GM23248 (cell line): ENCODE results near the gene LRRC36. TPM values are rescaled to one million over a fixed set of nuclear protein-coding genes. Genes with fewer than 3 reads are reported as not detected.

Experiments
- DNase-seq: peaks from one replicate; pipeline ENCODE4 v3.0.0-alpha.2; 2015
- H2AFZ ChIP-seq: fragments of 200-600 bp; sonication (generic); 2 replicates; pipeline ENCODE4 v1.6.1; 2016; ENCODE audit warnings: antibody characterized with exemption
- H3F3A ChIP-seq: fragments of 200-600 bp; sonication (generic); 2 replicates; pipeline ENCODE4 v1.6.1; 2016; ENCODE audit warnings: mild to moderate bottlenecking, antibody characterized with exemption, mixed run types; ENCODE audit not compliant: insufficient read depth
- H3K27ac ChIP-seq: fragments of 200-600 bp; sonication (generic); 2 replicates; pipeline ENCODE4 v1.5.1; 2016; ENCODE audit warnings: mild to moderate bottlenecking
- H3K27me3 ChIP-seq: fragments of 200-600 bp; sonication (generic); replicated peaks from 2 replicates; pipeline ENCODE4 v1.6.1; 2016; ENCODE audit warnings: mild to moderate bottlenecking; ENCODE audit not compliant: insufficient read depth
- H3K36me3 ChIP-seq: fragments of 200-600 bp; sonication (generic); 2 replicates; pipeline ENCODE4 v1.6.1; 2016; ENCODE audit warnings: low read depth, mild to moderate bottlenecking
- H3K4me1 ChIP-seq: fragments of 200-600 bp; sonication (generic); 2 replicates; pipeline ENCODE4 v1.6.1; 2016; ENCODE audit warnings: mild to moderate bottlenecking; ENCODE audit not compliant: insufficient read depth
- H3K4me2 ChIP-seq: fragments of 200-600 bp; sonication (generic); one replicate; pipeline ENCODE4 v1.6.1; 2016; ENCODE audit warnings: mild to moderate bottlenecking; ENCODE audit not compliant: unreplicated experiment
- H3K4me3 ChIP-seq: fragments of 200-600 bp; sonication (generic); 2 replicates; pipeline ENCODE4 v1.5.1; 2016; ENCODE audit warnings: mild to moderate bottlenecking
- H3K79me2 ChIP-seq: fragments of 200-600 bp; sonication (generic); 2 replicates; pipeline ENCODE4 v1.6.1; 2016; ENCODE audit warnings: mild to moderate bottlenecking; ENCODE audit not compliant: insufficient read depth
- H3K9ac ChIP-seq: fragments of 200-600 bp; sonication (generic); 2 replicates; pipeline ENCODE4 v1.6.1; 2016; ENCODE audit warnings: mild to moderate bottlenecking
- H3K9me2 ChIP-seq: fragments of 200-600 bp; sonication (generic); 2 replicates; pipeline ENCODE4 v1.6.1; 2016; ENCODE audit warnings: mixed run types, mild to moderate bottlenecking, moderate library complexity; ENCODE audit not compliant: insufficient read depth
- H3K9me3 ChIP-seq: fragments of 200-600 bp; sonication (generic); one replicate; pipeline ENCODE4 v1.6.1; 2017; ENCODE audit warnings: low read depth
- H4K20me1 ChIP-seq: fragments of 200-600 bp; sonication (generic); 2 replicates; pipeline ENCODE4 v1.6.0; 2016; ENCODE audit not compliant: insufficient read depth
- EZH2 ChIP-seq: fragments of 200-600 bp; sonication (generic); IDR thresholded peaks from 2 replicates; pipeline ENCODE4 v1.6.1; 2018; ENCODE audit warnings: antibody characterized with exemption, mild to moderate bottlenecking; ENCODE audit not compliant: insufficient read depth, poor library complexity, severe bottlenecking
- EZH2phosphoT487 ChIP-seq: fragments of 200-600 bp; sonication (generic); IDR thresholded peaks from 2 replicates; pipeline ENCODE4 v1.6.1; 2018; ENCODE audit warnings: antibody characterized with exemption, moderate library complexity, mild to moderate bottlenecking, low read depth; ENCODE audit not compliant: insufficient read depth
- WGBS, 2 experiments: methylation state at CpG; one replicate each; pipeline ENCODE4 v1.1.6; 2015 to 2017; ENCODE audit warnings: low lambda C conversion rate in 2 of 2, low coverage in 1 of 2; ENCODE audit errors: missing lambda C conversion rate in 2 of 2; 5-methylcytosine and 5-hydroxymethylcytosine counted together
- in situ Hi-C: fragments of 300-500 bp; cut with MboI; formaldehyde crosslinking; loops from 2 replicates; pipeline ENCODE4 v1.15.0; 2020
- polyA plus RNA-seq: library from polyadenylated mRNA; unstranded; fragments of >200 nt; fragmentation: Nextera tagmentation; extraction: Ambion mirVana; gene quantifications from 2 replicates; pipeline ENCODE4 v1.2.1, GENCODE V29; 2016
- small RNA-seq: library from RNA; depleted of rRNA; stranded (forward); fragments of <200 nt; gene quantifications from one replicate; pipeline ENCODE3, GENCODE V24; 2014; ENCODE audit warnings: low read depth, low replicate concordance
- total RNA-seq: library from RNA; depleted of rRNA; stranded (reverse); fragments of >200 nt; shearing (Covaris generic); gene quantifications from 2 replicates; pipeline ENCODE4 v1.2.3, GENCODE V29; 2014; rRNA removed

Gene LRRC36
- total and polyA plus RNA-seq, 2 experiments from 2014 or later, result not detected

DNA sequence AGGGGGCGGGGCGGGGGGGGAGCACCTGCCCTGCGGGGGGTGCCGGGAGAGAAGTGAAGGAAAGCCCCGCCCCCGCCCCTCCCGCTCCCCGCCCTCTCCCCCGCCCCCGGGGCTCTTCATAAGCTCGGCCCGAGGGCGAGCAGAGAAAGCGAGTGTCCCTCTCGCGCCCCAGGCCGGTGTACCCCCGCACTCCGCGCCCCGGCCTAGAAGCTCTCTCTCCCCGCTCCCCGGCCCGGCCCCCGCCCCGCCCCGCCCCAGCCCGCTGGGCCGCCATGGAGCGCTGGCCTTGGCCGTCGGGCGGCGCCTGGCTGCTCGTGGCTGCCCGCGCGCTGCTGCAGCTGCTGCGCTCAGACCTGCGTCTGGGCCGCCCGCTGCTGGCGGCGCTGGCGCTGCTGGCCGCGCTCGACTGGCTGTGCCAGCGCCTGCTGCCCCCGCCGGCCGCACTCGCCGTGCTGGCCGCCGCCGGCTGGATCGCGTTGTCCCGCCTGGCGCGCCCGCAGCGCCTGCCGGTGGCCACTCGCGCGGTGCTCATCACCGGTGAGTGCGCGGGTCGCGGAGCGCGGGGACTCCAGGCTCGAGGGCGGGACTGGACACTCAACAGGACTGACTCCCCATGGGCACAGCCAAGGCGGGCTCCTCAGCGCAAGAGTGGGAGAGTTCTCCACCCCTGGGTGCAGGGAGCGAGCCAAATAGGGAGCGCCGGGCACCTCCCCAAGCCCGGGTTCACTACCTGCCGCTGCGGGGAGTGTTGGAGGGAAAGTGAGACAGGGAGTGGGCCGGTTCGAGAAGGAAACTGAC is 104.6 kb downstream of the LRRC36 start, which contains the start of gene HSD11B2:
Gene HSD11B2, plus strand, starts transcription at position 145 of the 798 bp plus-strand sequence. Its CDS starts 128 bp downstream, at position 273.
- Histone ChIP-seq H2AFZ (peak within 1 kb of the TSS; percentile 67; the same call in 1 of the 2 replicates), H3K79me2 (no peaks in the 10 kb centered on the region), H3K4me2 (peak within 1 kb of the TSS; percentile 32), H3K36me3 (no peaks in the 10 kb centered on the region), H3F3A (no peaks in the 10 kb centered on the region), H3K9me3 (no peaks in the 10 kb centered on the region), H3K27ac (no peak within 1 kb of the TSS), H3K4me3 (peak within 1 kb of the TSS; percentile 62), H3K4me1 (no peaks in the 10 kb centered on the region), H3K27me3 (no peaks in the 10 kb centered on the region; the same call in 1 of the 2 replicates), H4K20me1 (no peaks in the 10 kb centered on the region), H3K9ac (no peak within 1 kb of the TSS), H3K9me2 (no peaks in the 10 kb centered on the region)
- WGBS, 2 experiments, result 4% methylated on average over 39 to 82 of the region's 87 CpGs
- DNase-seq, result peak; percentile 85
- in situ Hi-C loops, result no loop called here
- no peak for TF ChIP-seq EZH2phosphoT487
- no peak for TF ChIP-seq EZH2

DNA sequence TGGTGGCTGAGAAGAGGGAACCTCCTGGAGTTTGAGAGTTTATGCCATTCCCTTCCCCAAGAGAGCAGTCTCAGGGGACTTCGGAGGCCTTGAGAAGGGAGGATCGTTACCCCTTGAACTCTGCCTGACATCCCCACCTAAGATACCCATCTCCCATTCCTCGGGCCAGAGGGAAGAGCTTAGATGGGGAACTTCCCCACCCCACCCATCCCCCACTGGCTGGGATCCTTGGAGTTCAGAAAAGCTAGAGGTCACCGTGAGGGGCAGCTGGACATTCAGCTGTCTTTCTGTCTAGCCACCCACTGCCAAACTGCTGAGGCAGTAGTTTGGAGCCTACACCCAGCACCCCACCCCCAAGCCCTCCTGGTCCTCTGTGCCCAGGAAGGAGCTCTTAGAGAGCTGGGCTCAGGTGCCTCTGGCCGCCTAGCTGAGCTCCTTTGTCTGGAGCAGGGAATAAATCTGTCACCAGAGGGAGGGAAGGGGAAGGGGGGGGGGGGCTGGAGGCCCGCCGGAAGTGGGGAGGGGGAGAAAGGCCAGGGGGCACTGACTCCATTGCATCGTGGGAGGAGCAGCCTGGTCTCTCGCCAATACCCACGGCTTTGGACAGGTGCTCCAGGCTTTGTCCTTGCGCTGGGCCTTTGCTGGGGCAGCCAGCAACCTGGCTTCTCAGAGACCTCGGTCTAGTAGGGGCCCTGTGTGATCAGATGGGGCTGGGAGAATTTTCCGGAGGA is 105.3 kb downstream of the LRRC36 start:
- no peak for DNase-seq
- Histone ChIP-seq H3K9me2 (no peaks in the 10 kb centered on the region), H3K4me1 (no peaks in the 10 kb centered on the region), H3K9me3 (no peaks in the 10 kb centered on the region), H3K4me2 (peak overlapping the region; percentile 32), H3K79me2 (no peaks in the 10 kb centered on the region), H3K27ac (no peak overlapping the region), H2AFZ (no peak overlapping the region), H3K4me3 (peak overlapping the region; percentile 62), H3F3A (no peaks in the 10 kb centered on the region), H3K9ac (no peak overlapping the region), H4K20me1 (no peaks in the 10 kb centered on the region), H3K27me3 (no peaks in the 10 kb centered on the region; the same call in 1 of the 2 replicates), H3K36me3 (no peaks in the 10 kb centered on the region)
- 52 to 71% methylated on average over 7 to 13 of the region's 13 CpGs for WGBS, 2 experiments
- no peak for TF ChIP-seq EZH2phosphoT487
- TF ChIP-seq EZH2, result no peak
- in situ Hi-C loops, result no loop called here

- Histone ChIP-seq H3K9me3 (no peaks in the 10 kb centered on the region), H4K20me1 (no peaks in the 10 kb centered on the region), H3K36me3 (no peaks in the 10 kb centered on the region), H3K27ac (no peak overlapping the region), H3K27me3 (no peaks in the 10 kb centered on the region; the same call in 1 of the 2 replicates), H2AFZ (no peak overlapping the region), H3K4me3 (no peak overlapping the region), H3K9ac (no peak overlapping the region), H3K4me1 (no peaks in the 10 kb centered on the region), H3K4me2 (no peak overlapping the region), H3F3A (no peaks in the 10 kb centered on the region), H3K9me2 (no peaks in the 10 kb centered on the region), H3K79me2 (no peaks in the 10 kb centered on the region)
- in situ Hi-C loops, result no loop called here
- TF ChIP-seq EZH2phosphoT487 (no peak), EZH2 (no peak)
- DNase-seq, result no peak
- WGBS, 2 experiments, result 90 to 93% methylated on average over 5 of the region's 5 CpGs
These were observed 105.9 kb downstream of the LRRC36 start for GRCh38 chr16:67432506-67432890.

DNA sequence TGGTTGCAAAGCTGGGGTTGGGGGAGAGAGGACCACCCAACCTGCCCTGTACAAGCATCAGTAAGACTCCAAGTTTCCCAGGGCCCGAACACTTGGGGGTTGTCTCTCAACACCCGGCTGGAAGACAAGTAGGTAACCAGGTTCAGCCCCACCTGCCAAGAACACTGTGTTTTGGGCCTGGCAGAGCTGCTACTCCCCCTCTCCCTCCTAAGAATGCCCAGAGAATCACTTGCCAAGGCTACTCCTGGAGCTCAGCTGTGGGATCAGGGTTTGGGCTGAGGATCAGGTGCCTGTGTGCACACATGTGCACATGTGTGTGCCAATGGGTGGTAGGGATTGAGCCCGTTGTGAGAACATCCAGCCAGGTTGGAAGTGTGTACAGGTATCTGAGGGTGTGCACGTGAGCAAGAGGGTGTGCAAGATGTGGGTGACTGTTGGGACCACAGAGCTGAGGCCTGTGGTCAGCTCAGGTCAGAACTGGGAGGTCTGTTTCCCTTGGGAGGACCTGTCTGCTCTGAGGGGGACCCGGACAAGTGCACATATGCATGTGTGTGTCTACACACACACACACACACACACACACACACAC is 106.6 kb downstream of the LRRC36 start:
- WGBS, 2 experiments, result 66 to 73% methylated on average over 4 to 5 of the region's 5 CpGs
- Histone ChIP-seq H3K36me3 (peaks cover under 1% of the 10 kb centered on the region; the same call in 1 of the 2 replicates), H3K9me2 (no peaks in the 10 kb centered on the region), H3K27ac (no peak overlapping the region), H3K9ac (no peak overlapping the region), H3K4me1 (no peaks in the 10 kb centered on the region), H4K20me1 (no peaks in the 10 kb centered on the region), H3K79me2 (no peaks in the 10 kb centered on the region), H3K4me2 (no peak overlapping the region), H3K4me3 (no peak overlapping the region), H3K9me3 (no peaks in the 10 kb centered on the region), H3K27me3 (no peaks in the 10 kb centered on the region; the same call in 1 of the 2 replicates), H3F3A (no peaks in the 10 kb centered on the region), H2AFZ (no peak overlapping the region)
- DNase-seq, result no peak
- TF ChIP-seq EZH2 (no peak), EZH2phosphoT487 (no peak)
- in situ Hi-C loops, result no loop called here

Small RNA genes lying within 50 kb of the gene (small RNA-seq; reads per million reads assigned to genes)
- gene RNU1-123P, result not detected

Other genes starting within 250 kb of the LRRC36 start
- 22.3 and 24.4 TPM in 2 replicates for gene PHAF1, start 216.9 kb upstream of the LRRC36 start, total RNA-seq
- gene PHAF1, start 216.9 kb upstream of the LRRC36 start, polyA plus RNA-seq, result 14.3 and 15.2 TPM in 2 replicates
- 73.2 and 88.0 TPM in 2 replicates for gene B3GNT9, start 175.8 kb upstream of the LRRC36 start, total RNA-seq
- 24.3 and 24.8 TPM in 2 replicates for gene B3GNT9, start 175.8 kb upstream of the LRRC36 start, polyA plus RNA-seq
- gene TRADD, start 166.9 kb upstream of the LRRC36 start, total RNA-seq, result 44.6 and 46.2 TPM in 2 replicates
- gene TRADD, start 166.9 kb upstream of the LRRC36 start, polyA plus RNA-seq, result 25.9 and 28.1 TPM in 2 replicates
- gene FBXL8, start 166.9 kb upstream of the LRRC36 start, total RNA-seq, result 22.5 and 24.0 TPM in 2 replicates
- gene FBXL8, start 166.9 kb upstream of the LRRC36 start, polyA plus RNA-seq, result 9.8 and 10.3 TPM in 2 replicates
- gene HSF4, start 162.1 kb upstream of the LRRC36 start, total RNA-seq, result 6.4 and 10.8 TPM in 2 replicates
- 1.8 and 3.0 TPM in 2 replicates for gene HSF4, start 162.1 kb upstream of the LRRC36 start, polyA plus RNA-seq
- gene NOL3, start 156.3 kb upstream of the LRRC36 start, total RNA-seq, result 31.0 and 51.1 TPM in 2 replicates
- gene NOL3, start 156.3 kb upstream of the LRRC36 start, polyA plus RNA-seq, result 20.3 TPM in 2 replicates
- gene MATCAP1, start 142.9 kb upstream of the LRRC36 start, total RNA-seq, result 6.4 and 19.0 TPM in 2 replicates
- gene MATCAP1, start 142.9 kb upstream of the LRRC36 start, polyA plus RNA-seq, result 3.4 and 3.8 TPM in 2 replicates
- not detected in 2 replicates for gene EXOC3L1, start 136.7 kb upstream of the LRRC36 start, total RNA-seq
- gene EXOC3L1, start 136.7 kb upstream of the LRRC36 start, polyA plus RNA-seq, result 0.28 and 0.53 TPM in 2 replicates
- gene E2F4, start 134.7 kb upstream of the LRRC36 start, total RNA-seq, result 82.0 and 88.9 TPM in 2 replicates
- gene E2F4, start 134.7 kb upstream of the LRRC36 start, polyA plus RNA-seq, result 46.5 and 50.0 TPM in 2 replicates
- 1.5 and 1.6 TPM in 2 replicates for gene ELMO3, start 127.7 kb upstream of the LRRC36 start, total RNA-seq
- 0.10 TPM in 1 of 2 replicates, not detected in the other for gene ELMO3, start 127.7 kb upstream of the LRRC36 start, polyA plus RNA-seq
- gene TMEM208, start 99.7 kb upstream of the LRRC36 start, total RNA-seq, result 24.9 and 53.8 TPM in 2 replicates
- gene TMEM208, start 99.7 kb upstream of the LRRC36 start, polyA plus RNA-seq, result 97.0 and 98.0 TPM in 2 replicates
- gene FHOD1, start 79.3 kb upstream of the LRRC36 start, total RNA-seq, result 14.9 and 24.2 TPM in 2 replicates
- 7.7 and 9.3 TPM in 2 replicates for gene FHOD1, start 79.3 kb upstream of the LRRC36 start, polyA plus RNA-seq
- 2.2 and 2.7 TPM in 2 replicates for gene SLC9A5, start 77.8 kb upstream of the LRRC36 start, total RNA-seq
- 2.5 and 2.6 TPM in 2 replicates for gene SLC9A5, start 77.8 kb upstream of the LRRC36 start, polyA plus RNA-seq
- gene PLEKHG4, start 47.3 kb upstream of the LRRC36 start, total RNA-seq, result 24.2 and 38.8 TPM in 2 replicates
- 10.4 and 12.5 TPM in 2 replicates for gene PLEKHG4, start 47.3 kb upstream of the LRRC36 start, polyA plus RNA-seq
- gene KCTD19, start 74 bp upstream of the LRRC36 start, total RNA-seq, result not detected in 2 replicates
- gene KCTD19, start 74 bp upstream of the LRRC36 start, polyA plus RNA-seq, result not detected in 2 replicates
- gene TPPP3, start 66.7 kb downstream of the LRRC36 start, total RNA-seq, result not detected in 2 replicates
- 1.9 and 2.1 TPM in 2 replicates for gene TPPP3, start 66.7 kb downstream of the LRRC36 start, polyA plus RNA-seq
- gene ZDHHC1, start 89.7 kb downstream of the LRRC36 start, total RNA-seq, result 9.6 and 10.9 TPM in 2 replicates
- gene ZDHHC1, start 89.7 kb downstream of the LRRC36 start, polyA plus RNA-seq, result 9.2 and 9.6 TPM in 2 replicates
- not detected in 2 replicates for gene HSD11B2, start 104.3 kb downstream of the LRRC36 start, total RNA-seq
- 0.19 and 0.36 TPM in 2 replicates for gene HSD11B2, start 104.3 kb downstream of the LRRC36 start, polyA plus RNA-seq
- gene ATP6V0D1, start 154.3 kb downstream of the LRRC36 start, total RNA-seq, result 112 and 166 TPM in 2 replicates
- gene ATP6V0D1, start 154.3 kb downstream of the LRRC36 start, polyA plus RNA-seq, result 135 and 140 TPM in 2 replicates
- gene AGRP, start 156.7 kb downstream of the LRRC36 start, total RNA-seq, result not detected in 2 replicates
- not detected in 2 replicates for gene AGRP, start 156.7 kb downstream of the LRRC36 start, polyA plus RNA-seq
- 27.8 and 81.3 TPM in 2 replicates for gene RIPOR1, start 202.0 kb downstream of the LRRC36 start, total RNA-seq
- gene RIPOR1, start 202.0 kb downstream of the LRRC36 start, polyA plus RNA-seq, result 91.6 and 95.0 TPM in 2 replicates
- gene CTCF, start 235.7 kb downstream of the LRRC36 start, total RNA-seq, result 21.9 and 30.7 TPM in 2 replicates
- gene CTCF, start 235.7 kb downstream of the LRRC36 start, polyA plus RNA-seq, result 19.6 and 19.9 TPM in 2 replicates